Endodermal cell (in vitro differentiated cells): ENCODE data around the gene TSHZ3. TPM values are rescaled to one million over a fixed set of nuclear protein-coding genes. Genes with fewer than 3 reads are reported as not detected.

Experiments used
- DNase-seq: peaks from one replicate; pipeline ENCODE4 v3.0.0-alpha.2; 2017
- H3K27ac ChIP-seq: 2 replicates; pipeline ENCODE4 v1.5.1; 2013; ENCODE audit warnings: mild to moderate bottlenecking, low read depth, low read length, moderate library complexity
- H3K27me3 ChIP-seq: 2 replicates; pipeline ENCODE4 v1.6.1; 2013; ENCODE audit warnings: mild to moderate bottlenecking, low read length, moderate library complexity; ENCODE audit not compliant: insufficient read depth, control insufficient read depth, poor library complexity, severe bottlenecking
- H3K36me3 ChIP-seq: 2 replicates; pipeline ENCODE4 v1.7.0; 2013; ENCODE audit warnings: mild to moderate bottlenecking, low read length, moderate library complexity; ENCODE audit not compliant: control insufficient read depth, insufficient read depth
- H3K4me1 ChIP-seq: one replicate; pipeline ENCODE4 v1.7.0; 2013; ENCODE audit warnings: low read length; ENCODE audit not compliant: control insufficient read depth, insufficient read depth
- H3K4me3 ChIP-seq: 2 replicates; pipeline ENCODE4 v1.5.1; 2013; ENCODE audit warnings: mild to moderate bottlenecking, low read length, moderate library complexity
- H3K9ac ChIP-seq: 2 replicates; pipeline ENCODE4 v1.6.1; 2013; ENCODE audit warnings: mild to moderate bottlenecking, low read length, moderate library complexity; ENCODE audit not compliant: poor library complexity, severe bottlenecking; ENCODE audit errors: extremely low read depth
- H3K9me3 ChIP-seq: 2 replicates; pipeline ENCODE4 v1.6.1; 2013; ENCODE audit warnings: mild to moderate bottlenecking, low read length, moderate library complexity; ENCODE audit not compliant: control insufficient read depth
- H3K27ac Mint-ChIP-seq: 2 replicates; pipeline ENCODE4 v1.8.0; 2020; ENCODE audit warnings: mixed read lengths
- H3K27me3 Mint-ChIP-seq: 2 replicates; pipeline ENCODE4 v1.8.0; 2021; ENCODE audit warnings: mild to moderate bottlenecking, mixed read lengths; ENCODE audit not compliant: insufficient read depth
- H3K36me3 Mint-ChIP-seq: 2 replicates; pipeline ENCODE4 v1.8.0; 2020; ENCODE audit warnings: low read depth, mixed read lengths
- H3K4me1 Mint-ChIP-seq: 2 replicates; pipeline ENCODE4 v1.8.0; 2020; ENCODE audit warnings: mixed read lengths
- H3K4me3 Mint-ChIP-seq: 2 replicates; pipeline ENCODE4 v1.8.0; 2020; ENCODE audit warnings: mild to moderate bottlenecking, moderate library complexity, mixed read lengths
- H3K9me3 Mint-ChIP-seq: 2 replicates; pipeline ENCODE4 v1.8.0; 2020; ENCODE audit warnings: mild to moderate bottlenecking, mixed read lengths
- CTCF ChIP-seq: fragments of 200-600 bp; sonication (generic); conservative IDR thresholded peaks from 2 replicates; pipeline ENCODE4 v1.5.0; 2021; ENCODE audit warnings: antibody characterized with exemption, mild to moderate bottlenecking
- WGBS, 2 experiments: methylation state at CpG; one replicate each; pipeline versions ENCODE4 v1.1.5 to v1.1.7; 2013; ENCODE audit warnings: missing lambda C conversion rate in 2 of 2, mixed read lengths in 1 of 2; ENCODE audit not compliant: insufficient coverage in 1 of 2, insufficient read length in 1 of 2; 5-methylcytosine and 5-hydroxymethylcytosine counted together
- total RNA-seq, 2 donors: library from RNA; stranded (reverse); fragmentation: NEBNext Ultra II Directional in 1 of 2; extraction: Animal tissue kit (Norgen Biotek cat#: 25700) in 1 of 2; gene quantifications; 2 replicates in 1 of 2; 3 replicates in 1 of 2; pipeline ENCODE4 v1.2.1, GENCODE V29; 2021

Gene TSHZ3
- total RNA-seq, 2 donors from 2014 or later: 0.84 to 2.1 TPM

DNA sequence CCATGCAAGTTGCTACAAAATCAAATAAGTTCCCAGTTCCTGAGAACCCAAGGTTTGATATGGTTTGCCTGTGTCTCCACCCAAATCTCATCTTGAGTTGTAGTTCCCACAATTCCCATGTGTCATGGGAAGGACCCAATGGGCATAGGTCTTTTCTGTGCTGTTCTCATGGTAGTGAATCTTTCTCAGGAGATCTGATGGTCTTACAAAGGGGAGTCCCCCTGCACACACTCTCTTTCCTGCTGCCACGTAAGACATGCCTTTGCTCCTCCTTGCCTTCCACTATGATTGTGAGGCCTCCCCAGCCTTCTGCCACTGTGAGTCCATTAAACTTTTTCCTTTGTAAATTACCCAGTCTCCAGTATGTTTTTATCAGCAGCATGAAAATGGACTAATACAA, 28.5 kb upstream of the TSHZ3 start:
- no peak for TF ChIP-seq CTCF
- no peak for DNase-seq
- H3K36me3 ChIP-seq: no peaks in the 10 kb centered on the region
- H3K27ac ChIP-seq: no peak overlapping the region
- Mint-ChIP-seq H3K27ac (no peak overlapping the region), H3K36me3 (no peaks in the 10 kb centered on the region), H3K4me3 (no peak overlapping the region), H3K27me3 (no peaks in the 10 kb centered on the region), H3K9me3 (no peaks in the 10 kb centered on the region), H3K4me1 (no peaks in the 10 kb centered on the region)
- no peak overlapping the region for H3K9ac ChIP-seq
- no peaks in the 10 kb centered on the region for H3K27me3 ChIP-seq
- no peak overlapping the region for H3K4me3 ChIP-seq
- H3K4me1 ChIP-seq: no peaks in the 10 kb centered on the region
- WGBS, 2 experiments: 91 to 100% methylated on average over 1 of the region's 1 CpG
- no peaks in the 10 kb centered on the region for H3K9me3 ChIP-seq

DNA sequence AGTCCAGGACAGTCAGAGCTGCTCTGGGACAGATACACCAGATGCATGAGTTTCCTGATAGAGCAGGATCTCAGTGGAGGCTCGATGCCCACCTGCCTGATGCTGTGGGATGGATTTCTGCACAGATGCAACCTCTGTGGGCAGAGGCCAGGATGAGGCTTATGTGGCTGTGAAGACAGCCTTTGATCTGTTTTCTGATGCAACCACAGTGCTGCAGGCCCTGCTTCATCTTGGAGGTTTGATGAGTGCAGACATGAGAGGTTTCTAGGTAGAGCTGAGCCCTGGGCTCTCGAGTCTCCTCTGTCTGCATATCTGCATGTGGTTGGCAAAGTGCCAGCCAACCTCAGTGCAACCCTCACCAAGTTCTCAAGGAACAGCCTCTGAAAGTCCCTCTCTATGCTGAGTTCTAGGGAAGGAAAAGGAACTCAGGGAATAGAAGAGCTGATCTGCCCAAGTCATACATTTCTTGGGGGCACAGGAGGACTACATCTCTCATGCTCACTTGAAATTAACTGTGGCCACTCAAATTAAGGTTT, 23.1 kb upstream of the TSHZ3 start:
- H3K9me3 Mint-ChIP-seq: no peaks in the 10 kb centered on the region
- Histone ChIP-seq H3K9ac (no peak overlapping the region), H3K36me3 (no peaks in the 10 kb centered on the region), H3K27ac (no peak overlapping the region), H3K4me1 (no peaks in the 10 kb centered on the region), H3K27me3 (no peaks in the 10 kb centered on the region), H3K4me3 (no peak overlapping the region), H3K9me3 (no peaks in the 10 kb centered on the region)
- no peak overlapping the region for H3K27ac Mint-ChIP-seq
- 87 to 90% methylated on average over 2 of the region's 2 CpGs for WGBS, 2 experiments
- no peaks in the 10 kb centered on the region for H3K27me3 Mint-ChIP-seq
- no peak overlapping the region for H3K4me3 Mint-ChIP-seq
- no peaks in the 10 kb centered on the region for H3K4me1 Mint-ChIP-seq
- no peak for DNase-seq
- no peaks in the 10 kb centered on the region for H3K36me3 Mint-ChIP-seq
- TF ChIP-seq CTCF: no peak

- H3K4me1 ChIP-seq: no peaks in the 10 kb centered on the region
- H3K9me3 Mint-ChIP-seq: no peaks in the 10 kb centered on the region
- WGBS, 2 experiments: 89 to 95% methylated on average over 4 to 5 of the region's 5 CpGs
- no peak overlapping the region for H3K4me3 ChIP-seq
- no peak overlapping the region for H3K27ac Mint-ChIP-seq
- no peaks in the 10 kb centered on the region for H3K36me3 ChIP-seq
- no peak for TF ChIP-seq CTCF
- H3K4me3 Mint-ChIP-seq: no peak overlapping the region
- no peaks in the 10 kb centered on the region for H3K27me3 ChIP-seq
- DNase-seq: no peak
- no peak overlapping the region for H3K9ac ChIP-seq
- no peak overlapping the region for H3K27ac ChIP-seq
- H3K27me3 Mint-ChIP-seq: no peaks in the 10 kb centered on the region
- no peaks in the 10 kb centered on the region for H3K4me1 Mint-ChIP-seq
- no peaks in the 10 kb centered on the region for H3K9me3 ChIP-seq
- no peaks in the 10 kb centered on the region for H3K36me3 Mint-ChIP-seq
Observed at GRCh38 chr19:31370216-31370615, 21.0 kb upstream of the TSHZ3 start.
